Thoracic aorta (tissue), 2 donors: ENCODE data around the gene GHITM. TPM values are rescaled to one million over a fixed set of nuclear protein-coding genes. Genes with fewer than 3 reads are reported as not detected.
"Not testable (repeated sequence)": the region's sequence is repeated elsewhere in the genome, so short reads cannot be mapped to it uniquely, and the experiment has no call there.

Experiments used
- ATAC-seq: fragments of 150-250 bp; one replicate; pipeline ENCODE4 v1.8.0; 2017; ENCODE audit warnings: low read depth; ENCODE audit not compliant: insufficient number of reproducible peaks, low FRiP score
- DNase-seq: peaks from one replicate; pipeline ENCODE4 v3.0.0-alpha.2; 2020; ENCODE audit warnings: low spot score
- H3K27ac ChIP-seq, 2 donors: fragments of 200-600 bp; sonication (generic); 1 replicate in 1 of 2; 2 replicates in 1 of 2; pipeline ENCODE4 v1.5.1; 2016; ENCODE audit warnings: mild to moderate bottlenecking in 2 of 2, moderate library complexity in 2 of 2
- H3K27me3 ChIP-seq: fragments of 200-600 bp; sonication (generic); replicated peaks from 2 replicates; pipeline ENCODE4 v1.6.0; 2016; ENCODE audit warnings: mild to moderate bottlenecking; ENCODE audit not compliant: insufficient read depth
- H3K36me3 ChIP-seq: fragments of 200-600 bp; sonication (generic); one replicate; pipeline ENCODE4 v1.5.1; 2016
- H3K4me1 ChIP-seq, 2 donors: fragments of 200-600 bp; sonication (generic); 1 replicate in 1 of 2; 2 replicates in 1 of 2; pipeline versions ENCODE4 v1.5.1 to v1.6.0; 2016; ENCODE audit warnings: low read depth in 2 of 2, mild to moderate bottlenecking in 1 of 2; ENCODE audit not compliant: control insufficient read depth in 1 of 2
- H3K4me3 ChIP-seq: fragments of 200-600 bp; sonication (generic); 2 replicates; pipeline ENCODE4 v1.5.1; 2016; ENCODE audit warnings: mild to moderate bottlenecking
- H3K9me3 ChIP-seq: fragments of 200-600 bp; sonication (generic); 2 replicates; pipeline ENCODE4 v1.5.1; 2016
- total RNA-seq, 2 donors: library from RNA; depleted of rRNA; stranded (reverse); fragments of >200 nt; gene quantifications; one replicate each; pipeline versions ENCODE4 v1.1.0 to v1.2.3, GENCODE V29; 2016
- TF ChIP-seq, protein P1 (sequence below): fragments of 200-600 bp; sonication (generic); IDR thresholded peaks from one replicate; pipeline ENCODE4 v1.5.1; 2019; ENCODE audit warnings: antibody characterized with exemption

GHITM gene
- total RNA-seq, 2 donors from 2014 or later: 114 to 116 TPM

DNA sequence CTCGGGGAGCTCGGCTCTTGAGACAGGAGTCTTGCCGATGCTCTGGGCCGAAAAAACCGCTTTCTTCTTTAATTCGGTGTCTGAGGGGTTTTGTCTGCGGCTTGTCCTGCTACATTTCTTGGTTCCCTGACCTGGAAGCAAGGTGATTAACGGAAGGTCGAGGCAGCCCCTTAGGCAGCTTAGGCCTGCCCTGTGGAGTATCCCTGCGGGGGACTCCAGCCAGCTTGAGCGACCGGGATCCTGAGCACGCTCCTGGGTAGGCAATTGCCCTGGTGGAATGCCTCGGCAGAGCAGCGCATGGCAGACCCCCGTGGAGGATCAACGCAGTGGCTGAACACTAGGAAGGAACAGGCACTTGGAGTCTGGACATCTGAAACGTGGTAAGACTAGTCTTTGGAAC, 30.5 kb upstream of the GHITM start:
- Histone ChIP-seq H3K4me1 (no peaks in the 10 kb centered on the region), H3K27me3 (no peaks in the 10 kb centered on the region), H3K36me3 (no peaks in the 10 kb centered on the region), H3K27ac (no peak overlapping the region), H3K4me3 (no peak overlapping the region), H3K9me3 (no peaks in the 10 kb centered on the region)
- DNase-seq: no peak
- no peak for ATAC-seq
- TF ChIP-seq, protein P1, sequence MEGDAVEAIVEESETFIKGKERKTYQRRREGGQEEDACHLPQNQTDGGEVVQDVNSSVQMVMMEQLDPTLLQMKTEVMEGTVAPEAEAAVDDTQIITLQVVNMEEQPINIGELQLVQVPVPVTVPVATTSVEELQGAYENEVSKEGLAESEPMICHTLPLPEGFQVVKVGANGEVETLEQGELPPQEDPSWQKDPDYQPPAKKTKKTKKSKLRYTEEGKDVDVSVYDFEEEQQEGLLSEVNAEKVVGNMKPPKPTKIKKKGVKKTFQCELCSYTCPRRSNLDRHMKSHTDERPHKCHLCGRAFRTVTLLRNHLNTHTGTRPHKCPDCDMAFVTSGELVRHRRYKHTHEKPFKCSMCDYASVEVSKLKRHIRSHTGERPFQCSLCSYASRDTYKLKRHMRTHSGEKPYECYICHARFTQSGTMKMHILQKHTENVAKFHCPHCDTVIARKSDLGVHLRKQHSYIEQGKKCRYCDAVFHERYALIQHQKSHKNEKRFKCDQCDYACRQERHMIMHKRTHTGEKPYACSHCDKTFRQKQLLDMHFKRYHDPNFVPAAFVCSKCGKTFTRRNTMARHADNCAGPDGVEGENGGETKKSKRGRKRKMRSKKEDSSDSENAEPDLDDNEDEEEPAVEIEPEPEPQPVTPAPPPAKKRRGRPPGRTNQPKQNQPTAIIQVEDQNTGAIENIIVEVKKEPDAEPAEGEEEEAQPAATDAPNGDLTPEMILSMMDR: no peak

DNA sequence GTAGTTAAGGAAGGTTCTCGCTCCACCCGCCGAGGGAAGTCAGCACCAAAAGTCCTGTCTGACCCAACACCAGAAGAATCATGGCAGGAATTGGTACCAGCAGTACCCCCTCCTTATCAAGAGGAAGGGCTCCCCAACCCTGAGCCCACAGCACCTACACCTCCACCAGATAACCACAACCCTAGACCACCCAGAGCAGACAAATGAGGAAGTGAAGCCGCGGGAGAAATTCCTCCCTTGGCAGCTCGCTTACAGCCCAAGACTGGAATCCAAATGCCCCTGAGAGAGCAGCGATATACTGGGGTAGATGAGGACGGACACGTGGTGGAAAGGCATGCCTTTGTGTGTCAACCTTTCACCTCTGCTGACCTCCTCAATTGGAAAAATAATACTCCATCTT, 29.5 kb upstream of the GHITM start:
- not testable (repeated sequence) for H3K9me3 ChIP-seq, H3K27me3 ChIP-seq, H3K27ac ChIP-seq, H3K36me3 ChIP-seq, H3K4me1 ChIP-seq, H3K4me3 ChIP-seq, DNase-seq, ATAC-seq

DNA sequence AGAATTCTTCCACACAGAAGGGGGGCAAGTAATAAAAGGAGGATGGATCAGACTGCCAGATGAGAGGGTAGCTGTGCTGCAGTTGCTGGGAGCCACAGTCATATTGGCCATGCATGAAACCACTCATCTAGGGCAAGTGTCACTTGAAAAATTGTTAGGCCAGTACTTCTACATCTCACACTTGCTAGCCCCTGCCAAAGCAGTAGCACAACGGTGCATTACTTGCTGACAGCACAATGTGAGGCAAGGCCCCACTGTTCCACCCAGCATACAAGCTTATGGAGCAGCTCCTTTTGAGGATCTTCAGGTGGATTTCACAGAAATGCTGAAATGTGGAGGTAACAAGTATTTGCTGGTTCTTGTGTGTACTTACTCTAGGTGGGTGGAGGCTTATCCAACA, 25.8 kb upstream of the GHITM start:
- not testable (repeated sequence) for DNase-seq, H3K4me1 ChIP-seq, H3K27ac ChIP-seq, H3K4me3 ChIP-seq, H3K36me3 ChIP-seq, H3K27me3 ChIP-seq, H3K9me3 ChIP-seq, ATAC-seq

DNA sequence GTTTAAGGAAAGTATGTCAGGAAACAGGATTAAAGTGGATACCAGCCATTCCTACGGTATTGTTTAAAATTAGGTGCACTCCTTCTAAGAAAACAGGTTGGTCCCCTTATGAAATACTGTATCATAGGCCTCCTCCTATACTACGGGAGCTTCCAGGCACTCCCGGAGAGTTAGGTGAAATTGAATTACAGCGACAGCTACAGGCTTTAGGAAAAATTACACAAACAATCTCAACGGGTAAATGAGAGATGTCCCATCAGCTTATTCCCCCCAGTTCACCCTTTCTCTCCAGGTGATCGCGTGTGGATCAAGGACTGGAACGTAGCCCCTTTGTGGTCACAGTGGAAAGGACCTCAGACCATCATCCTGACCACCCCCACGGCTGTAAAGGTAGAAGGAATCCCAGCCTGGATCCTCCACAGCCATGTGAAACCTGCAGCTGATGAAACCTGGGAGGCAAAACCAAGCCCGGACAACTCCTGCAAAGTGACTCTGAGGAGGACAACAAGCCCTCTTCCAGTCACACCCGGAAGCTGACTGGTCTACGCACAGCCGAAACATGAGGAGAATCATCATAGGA, 25.1 kb upstream of the GHITM start:
- TF ChIP-seq, protein P1: no peak
- Histone ChIP-seq H3K9me3 (no peaks in the 10 kb centered on the region), H3K4me1 (no peaks in the 10 kb centered on the region), H3K27me3 (no peaks in the 10 kb centered on the region), H3K27ac (no peak overlapping the region), H3K36me3 (no peaks in the 10 kb centered on the region), H3K4me3 (no peak overlapping the region)
- ATAC-seq: no peak
- no peak for DNase-seq

DNA sequence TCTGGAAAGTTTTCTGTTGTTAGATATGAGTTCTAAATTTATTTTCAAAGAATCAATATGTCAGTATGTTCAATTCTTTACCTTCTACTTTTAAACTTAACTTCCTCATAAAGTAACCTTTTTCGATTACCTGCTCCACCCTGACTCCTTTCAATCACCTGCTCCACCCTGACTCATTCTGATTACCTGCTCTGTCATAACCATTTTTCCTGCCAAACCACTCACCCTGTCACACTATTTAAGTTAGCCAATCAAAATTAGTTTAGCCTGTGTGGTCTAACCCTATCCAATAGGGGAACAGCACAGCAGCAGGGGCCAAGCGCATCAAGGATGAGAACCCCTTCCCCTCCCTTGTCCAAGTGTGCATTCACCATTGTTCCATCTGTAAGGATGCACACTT, 22.1 kb upstream of the GHITM start:
- DNase-seq, ATAC-seq, H3K27me3 ChIP-seq, H3K4me1 ChIP-seq, H3K27ac ChIP-seq, H3K4me3 ChIP-seq, H3K36me3 ChIP-seq, H3K9me3 ChIP-seq: not testable (repeated sequence)

DNA sequence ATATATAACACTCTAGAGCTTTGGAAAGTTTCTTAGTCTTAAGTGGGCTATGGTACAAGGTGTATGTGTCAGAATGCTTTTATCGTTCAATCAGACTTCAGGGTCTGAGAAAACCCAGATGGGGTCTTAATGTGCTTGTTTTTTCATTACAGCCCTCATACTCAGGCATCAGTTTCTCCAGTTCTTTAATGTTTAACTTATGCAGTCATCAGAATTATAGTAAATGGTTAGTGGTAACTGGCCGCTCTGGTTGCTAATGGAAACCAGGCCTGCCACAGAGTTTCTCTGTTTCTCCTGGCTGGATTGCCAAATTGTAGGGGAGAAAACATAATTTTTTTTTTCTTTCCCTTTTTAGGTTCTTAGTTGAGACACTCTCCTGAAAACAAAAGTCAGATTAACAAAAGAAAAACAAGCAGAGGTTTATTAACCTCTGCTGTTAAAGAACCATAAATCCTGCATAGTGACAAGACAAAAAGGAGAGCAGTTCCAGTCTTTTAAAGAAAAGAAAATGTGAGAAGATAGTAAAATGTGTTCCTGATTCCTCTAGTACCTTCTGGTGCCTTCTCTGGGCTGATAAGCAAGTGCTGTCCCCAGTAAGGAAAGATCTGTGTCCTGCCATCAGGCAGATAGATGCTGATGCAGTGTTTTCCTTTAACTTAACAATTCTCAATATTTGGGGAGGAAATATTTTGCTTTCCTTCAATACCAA, 21.5 kb upstream of the GHITM start:
- DNase-seq: no peak

More for the DNA sequence above, 21.5 kb upstream of the GHITM start:
- ATAC-seq: no peak
- Histone ChIP-seq H3K27ac (no peak overlapping the region), H3K4me1 (no peaks in the 10 kb centered on the region), H3K36me3 (no peaks in the 10 kb centered on the region), H3K4me3 (no peak overlapping the region), H3K27me3 (no peaks in the 10 kb centered on the region), H3K9me3 (no peaks in the 10 kb centered on the region)
- TF ChIP-seq, protein P1: no peak
